Measurements from ENCODE around the gene TRIM45.
"Not testable (repeated sequence)": the region's sequence is repeated elsewhere in the genome, so short reads cannot be mapped to it uniquely, and the experiment has no call there.

Gene TRIM45

GRCh38 chr1:117120774-117121588, 568 bp downstream of the TRIM45 start:
- Histone ChIP-seq H3K4me3 (ENCODE audit: low read depth in 1 of 2, low read length in 1 of 2) (peak overlapping the region; percentile 76 to 82), H3K9me3 (no peaks in the 10 kb centered on the region), H3K4me1 (ENCODE audit: control insufficient read depth in 1 of 2, insufficient read depth in 1 of 2, low read depth in 1 of 2, low read length in 1 of 2) (peaks cover 9 to 16% of the 10 kb centered on the region in 2 experiments), H3K27me3 (peaks cover 64% of the 10 kb centered on the region), H3K27ac (peak overlapping the region; percentile 38), H3K36me3 (no peaks in the 10 kb centered on the region)
- peak; percentile 8 for TF ChIP-seq CTCF (IDR thresholded peaks at IDR 0.05)

GRCh38 chr1:117119144-117119543, 2.4 kb downstream of the TRIM45 start:
- not testable (repeated sequence) for H3K9me3 ChIP-seq; H3K36me3 ChIP-seq; H3K27ac ChIP-seq; H3K4me3 ChIP-seq (ENCODE audit: low read depth in 1 of 2, low read length in 1 of 2)
- H3K27me3 ChIP-seq: peaks cover 47% of the 10 kb centered on the region
- H3K4me1 ChIP-seq (ENCODE audit: control insufficient read depth in 1 of 2, insufficient read depth in 1 of 2, low read depth in 1 of 2, low read length in 1 of 2): peaks cover 9 to 16% of the 10 kb centered on the region in 2 experiments

GRCh38 chr1:117118137-117118536, 3.4 kb downstream of the TRIM45 start:
- Histone ChIP-seq H3K27ac (no peak overlapping the region), H3K27me3 (peaks cover 37% of the 10 kb centered on the region), H3K4me1 (ENCODE audit: control insufficient read depth in 1 of 2, insufficient read depth in 1 of 2, low read depth in 1 of 2, low read length in 1 of 2) (peaks cover 9 to 16% of the 10 kb centered on the region in 2 experiments), H3K36me3 (no peaks in the 10 kb centered on the region), H3K9me3 (no peaks in the 10 kb centered on the region), H3K4me3 (ENCODE audit: low read depth in 1 of 2, low read length in 1 of 2) (no peak overlapping the region)
- no peak for TF ChIP-seq CTCF (IDR thresholded peaks at IDR 0.05)

- H3K4me3 ChIP-seq (ENCODE audit: low read depth in 1 of 2, low read length in 1 of 2): no peak overlapping the region
- no peaks in the 10 kb centered on the region for H3K36me3 ChIP-seq
- no peak overlapping the region for H3K27ac ChIP-seq
- TF ChIP-seq CTCF (IDR thresholded peaks at IDR 0.05): no peak
- no peaks in the 10 kb centered on the region for H3K9me3 ChIP-seq
- peaks cover 9 to 16% of the 10 kb centered on the region in 2 experiments for H3K4me1 ChIP-seq (ENCODE audit: control insufficient read depth in 1 of 2, insufficient read depth in 1 of 2, low read depth in 1 of 2, low read length in 1 of 2)
- peaks cover 32% of the 10 kb centered on the region for H3K27me3 ChIP-seq
Observed at GRCh38 chr1:117117697-117118096, 3.9 kb downstream of the TRIM45 start.

GRCh38 chr1:117116784-117117130, 4.8 kb downstream of the TRIM45 start:
- Histone ChIP-seq H3K4me3 (ENCODE audit: low read depth in 1 of 2, low read length in 1 of 2) (no peak overlapping the region), H3K27ac (no peak overlapping the region), H3K9me3 (no peaks in the 10 kb centered on the region), H3K4me1 (ENCODE audit: control insufficient read depth in 1 of 2, insufficient read depth in 1 of 2, low read depth in 1 of 2, low read length in 1 of 2) (peaks cover 4 to 9% of the 10 kb centered on the region in 2 experiments), H3K27me3 (peaks cover 23% of the 10 kb centered on the region), H3K36me3 (no peaks in the 10 kb centered on the region)
- TF ChIP-seq CTCF (IDR thresholded peaks at IDR 0.05): no peak

- Histone ChIP-seq H3K36me3 (no peaks in the 10 kb centered on the region), H3K27me3 (peaks cover 18% of the 10 kb centered on the region), H3K27ac (no peak overlapping the region), H3K4me3 (ENCODE audit: low read depth in 1 of 2, low read length in 1 of 2) (no peak overlapping the region), H3K9me3 (no peaks in the 10 kb centered on the region), H3K4me1 (ENCODE audit: control insufficient read depth in 1 of 2, insufficient read depth in 1 of 2, low read depth in 1 of 2, low read length in 1 of 2) (peaks cover 3 to 5% of the 10 kb centered on the region in 2 experiments)
- TF ChIP-seq CTCF (IDR thresholded peaks at IDR 0.05): no peak
Observed at GRCh38 chr1:117116090-117116783, 5.3 kb downstream of the TRIM45 start.
